Lower leg skin (tissue), 3 donors: ENCODE measurements around the gene ANKUB1.

Experiments used
- CTCF ChIP-seq, 3 donors: fragments of 450-650 bp; IDR thresholded peaks; one replicate each; pipeline ENCODE4 v1.5.1; 2016; ENCODE audit warnings: antibody characterized with exemption in 3 of 3, mild to moderate bottlenecking in 3 of 3, moderate library complexity in 2 of 3
- POLR2A ChIP-seq, 2 donors: fragments of 450-650 bp; IDR thresholded peaks; one replicate each; pipeline ENCODE4 v1.6.1; 2016 to 2017; ENCODE audit warnings: antibody characterized with exemption in 2 of 2, mild to moderate bottlenecking in 1 of 2, moderate library complexity in 1 of 2

GRCh38 chr3:149713730-149714654, 78.4 kb downstream of the ANKUB1 start:
- TF ChIP-seq CTCF (IDR thresholded peaks at IDR 0.05) (no peak), POLR2A (IDR thresholded peaks at IDR 0.05) (no peak)
